ENCODE measurements around the gene ITLN1. TPM values are rescaled to one million over a fixed set of nuclear protein-coding genes. Genes with fewer than 3 reads are reported as not detected.

The ITLN1 gene
- total RNA-seq, 1 experiment from 2014 or later: not detected

DNA sequence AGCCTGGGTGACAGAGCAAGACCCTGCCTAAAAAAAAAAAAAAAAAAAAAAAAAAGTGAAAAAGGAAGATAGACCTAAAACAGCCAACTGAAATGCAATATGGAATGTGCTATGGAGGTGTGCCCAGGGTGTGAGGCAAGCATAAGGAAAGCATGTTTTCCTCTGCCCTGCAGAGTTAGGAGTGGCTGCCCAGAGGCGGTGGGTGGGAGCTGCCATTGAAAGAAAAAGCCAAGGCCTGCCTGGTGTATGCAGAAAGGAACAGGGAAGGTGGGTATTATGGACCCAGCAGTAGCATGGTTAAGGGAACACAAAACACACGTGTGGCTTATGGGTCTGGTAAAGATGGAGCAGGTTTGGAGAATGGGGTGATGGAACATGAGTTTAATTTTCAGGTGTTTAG, 31.2 kb downstream of the ITLN1 start:
- TF ChIP-seq, protein P1, sequence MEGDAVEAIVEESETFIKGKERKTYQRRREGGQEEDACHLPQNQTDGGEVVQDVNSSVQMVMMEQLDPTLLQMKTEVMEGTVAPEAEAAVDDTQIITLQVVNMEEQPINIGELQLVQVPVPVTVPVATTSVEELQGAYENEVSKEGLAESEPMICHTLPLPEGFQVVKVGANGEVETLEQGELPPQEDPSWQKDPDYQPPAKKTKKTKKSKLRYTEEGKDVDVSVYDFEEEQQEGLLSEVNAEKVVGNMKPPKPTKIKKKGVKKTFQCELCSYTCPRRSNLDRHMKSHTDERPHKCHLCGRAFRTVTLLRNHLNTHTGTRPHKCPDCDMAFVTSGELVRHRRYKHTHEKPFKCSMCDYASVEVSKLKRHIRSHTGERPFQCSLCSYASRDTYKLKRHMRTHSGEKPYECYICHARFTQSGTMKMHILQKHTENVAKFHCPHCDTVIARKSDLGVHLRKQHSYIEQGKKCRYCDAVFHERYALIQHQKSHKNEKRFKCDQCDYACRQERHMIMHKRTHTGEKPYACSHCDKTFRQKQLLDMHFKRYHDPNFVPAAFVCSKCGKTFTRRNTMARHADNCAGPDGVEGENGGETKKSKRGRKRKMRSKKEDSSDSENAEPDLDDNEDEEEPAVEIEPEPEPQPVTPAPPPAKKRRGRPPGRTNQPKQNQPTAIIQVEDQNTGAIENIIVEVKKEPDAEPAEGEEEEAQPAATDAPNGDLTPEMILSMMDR (IDR thresholded peaks at IDR 0.05; ENCODE audit: unreplicated experiment): no peak
- ChIA-PET POLR2A (interaction anchor here (0.6 kb wide), 2 partner anchors 10 to 59 kb away, joined by 3 read pairs; no protein-coding TSS in a partner anchor), CTCF (interaction anchor here (0.6 to 2.6 kb wide), 9 partner anchors 11 to 276 kb away, joined by 3 to 9 read pairs (median 3); no protein-coding TSS in a partner anchor)
- Mint-ChIP-seq H3K4me1 (ENCODE audit: insufficient read depth, unreplicated experiment) (peaks cover 6% of the 10 kb centered on the region), H3K36me3 (ENCODE audit: insufficient read depth, unreplicated experiment) (no peaks in the 10 kb centered on the region), H3K9me3 (ENCODE audit: unreplicated experiment) (no peaks in the 10 kb centered on the region), H3K27ac (ENCODE audit: low read depth, unreplicated experiment) (no peak overlapping the region), H3K4me3 (ENCODE audit: unreplicated experiment) (no peak overlapping the region), H3K27me3 (ENCODE audit: insufficient read depth, unreplicated experiment) (no peaks in the 10 kb centered on the region)
- BruUV-seq (replicated peaks): no TSS peak
- intact Hi-C loops (cut with micrococcal nuclease): no loop called here
- DNase-seq (ENCODE audit: unreplicated experiment): no peak

DNA sequence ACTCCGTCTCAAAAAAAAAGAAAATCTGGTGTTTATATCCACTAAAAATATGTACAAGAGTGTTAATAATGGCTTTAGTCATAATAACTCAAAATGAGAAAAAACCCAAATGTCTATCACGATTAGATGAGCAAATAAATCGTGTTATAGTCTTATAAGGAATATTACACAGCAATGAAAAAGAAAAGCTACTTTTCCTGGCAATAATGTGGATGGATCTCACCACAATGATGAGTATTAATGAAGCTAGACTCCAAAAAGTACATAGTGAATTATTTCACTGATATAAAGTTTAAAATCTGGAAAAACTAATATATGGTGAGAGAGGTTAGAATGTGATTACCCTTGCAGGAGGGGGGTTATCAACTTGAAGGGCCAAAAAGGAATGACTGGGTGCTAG, 32.0 kb downstream of the ITLN1 start:
- no TSS peak for BruUV-seq (replicated peaks)
- H3K4me3 Mint-ChIP-seq (ENCODE audit: unreplicated experiment): no peak overlapping the region
- H3K36me3 Mint-ChIP-seq (ENCODE audit: insufficient read depth, unreplicated experiment): no peaks in the 10 kb centered on the region
- POLR2A ChIA-PET: interaction anchor here (0.6 to 0.8 kb wide), 3 partner anchors 21 to 131 kb away, joined by 3 read pairs; no protein-coding TSS in a partner anchor
- no peaks in the 10 kb centered on the region for H3K9me3 Mint-ChIP-seq (ENCODE audit: unreplicated experiment)
- H3K27me3 Mint-ChIP-seq (ENCODE audit: insufficient read depth, unreplicated experiment): no peaks in the 10 kb centered on the region
- CTCF ChIA-PET: interaction anchor here (0.6 to 1.6 kb wide), 10 partner anchors 8 to 144 kb away, joined by 3 to 8 read pairs (median 3); no protein-coding TSS in a partner anchor
- DNase-seq (ENCODE audit: unreplicated experiment): no peak
- intact Hi-C loops (cut with micrococcal nuclease): no loop called here
- no peak overlapping the region for H3K27ac Mint-ChIP-seq (ENCODE audit: low read depth, unreplicated experiment)
- TF ChIP-seq, protein P1 (IDR thresholded peaks at IDR 0.05; ENCODE audit: unreplicated experiment): no peak
- peaks cover 6% of the 10 kb centered on the region for H3K4me1 Mint-ChIP-seq (ENCODE audit: insufficient read depth, unreplicated experiment)

DNA sequence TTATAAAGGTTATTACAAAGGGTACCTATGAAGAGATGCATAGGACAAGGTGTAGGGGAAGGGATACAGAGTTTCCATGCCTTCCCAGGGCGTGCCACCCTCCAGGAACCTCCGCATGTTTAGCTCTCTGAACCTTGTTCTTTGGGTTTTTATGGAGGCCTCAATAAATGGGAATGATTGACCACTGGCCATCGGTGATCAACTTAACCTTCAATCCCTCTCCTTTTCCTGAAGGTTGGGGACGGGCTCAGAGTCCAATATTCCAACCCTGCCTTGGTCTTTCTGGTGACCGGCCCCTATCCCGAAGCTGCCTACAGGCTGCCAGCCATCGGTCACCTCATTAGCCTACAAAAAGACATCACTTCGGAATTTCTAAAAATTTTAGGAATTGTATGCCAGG, 34.0 kb downstream of the ITLN1 start:
- intact Hi-C loops (cut with micrococcal nuclease): no loop called here
- TF ChIP-seq, protein P1 (IDR thresholded peaks at IDR 0.05; ENCODE audit: unreplicated experiment): no peak
- CTCF ChIA-PET: interaction anchor here (0.7 to 2.0 kb wide), 6 partner anchors 14 to 176 kb away, joined by 3 to 8 read pairs (median 4); no protein-coding TSS in a partner anchor

DNA sequence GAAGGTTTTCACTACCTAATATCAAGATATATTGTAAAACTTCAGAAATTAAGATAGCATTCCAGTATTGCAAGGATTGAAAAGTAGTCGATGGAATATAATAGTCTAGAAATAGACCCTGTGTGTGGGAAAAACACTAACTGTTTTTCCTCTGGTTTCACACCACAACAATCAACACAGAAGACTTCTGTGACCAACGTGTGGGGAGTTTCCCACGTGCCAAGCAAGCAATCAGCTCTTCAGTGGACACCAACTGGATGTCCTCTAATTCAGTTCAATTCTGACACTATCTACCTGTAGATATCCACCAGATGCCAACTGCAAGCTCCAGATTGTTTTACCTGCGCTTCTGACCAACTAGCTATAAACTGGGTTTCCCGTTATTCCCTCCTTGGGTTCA, 34.4 kb downstream of the ITLN1 start:
- ChIA-PET CTCF (interaction anchor here (0.7 to 2.0 kb wide), 8 partner anchors 14 to 195 kb away, joined by 3 to 8 read pairs (median 3); no protein-coding TSS in a partner anchor), POLR2A (interaction anchor here (0.6 to 1.0 kb wide), 2 partner anchors 16 to 234 kb away, joined by 3 read pairs; no protein-coding TSS in a partner anchor)
- peaks cover under 1% of the 10 kb centered on the region for H3K9me3 Mint-ChIP-seq (ENCODE audit: unreplicated experiment)
- H3K27me3 Mint-ChIP-seq (ENCODE audit: insufficient read depth, unreplicated experiment): peaks cover 17% of the 10 kb centered on the region
- peaks cover 6% of the 10 kb centered on the region for H3K4me1 Mint-ChIP-seq (ENCODE audit: insufficient read depth, unreplicated experiment)
- no peaks in the 10 kb centered on the region for H3K36me3 Mint-ChIP-seq (ENCODE audit: insufficient read depth, unreplicated experiment)
- intact Hi-C loops (cut with micrococcal nuclease): no loop called here
- no TSS peak for BruUV-seq (replicated peaks)
- TF ChIP-seq, protein P1 (IDR thresholded peaks at IDR 0.05; ENCODE audit: unreplicated experiment): no peak
- H3K27ac Mint-ChIP-seq (ENCODE audit: low read depth, unreplicated experiment): no peak overlapping the region
- no peak for DNase-seq (ENCODE audit: unreplicated experiment)
- no peak overlapping the region for H3K4me3 Mint-ChIP-seq (ENCODE audit: unreplicated experiment)

More for the DNA sequence above, 34.0 kb downstream of the ITLN1 start:
- DNase-seq (ENCODE audit: unreplicated experiment): no peak
- Mint-ChIP-seq H3K36me3 (ENCODE audit: insufficient read depth, unreplicated experiment) (no peaks in the 10 kb centered on the region), H3K27ac (ENCODE audit: low read depth, unreplicated experiment) (no peak overlapping the region), H3K27me3 (ENCODE audit: insufficient read depth, unreplicated experiment) (peaks cover 17% of the 10 kb centered on the region), H3K9me3 (ENCODE audit: unreplicated experiment) (no peaks in the 10 kb centered on the region), H3K4me3 (ENCODE audit: unreplicated experiment) (no peak overlapping the region), H3K4me1 (ENCODE audit: insufficient read depth, unreplicated experiment) (peaks cover 6% of the 10 kb centered on the region)
- no TSS peak for BruUV-seq (replicated peaks)
- POLR2A ChIA-PET: interaction anchor here (0.6 to 1.0 kb wide), 2 partner anchors 16 to 233 kb away, joined by 3 read pairs; no protein-coding TSS in a partner anchor

All from MCF 10A (cell line).